AG04450 (cell line): ENCODE data around the gene APH1A. TPM values are rescaled to one million over a fixed set of nuclear protein-coding genes. Genes with fewer than 3 reads are reported as not detected.

ENCODE experiments used
- CTCF ChIA-PET: fragments of 300-600, 350-600 bp; formaldehyde crosslinking; extraction: SDS; loops from one replicate; lab custom pipeline; 2022; ENCODE audit warnings: antibody characterized with exemption, inconsistent platforms; lab: Charles Lee
- POLR2A ChIA-PET: fragments of 350-600 bp; formaldehyde crosslinking; extraction: SDS; loops from one replicate; lab custom pipeline; 2021; ENCODE audit warnings: antibody characterized with exemption, inconsistent platforms; lab: Yijun Ruan, JAX
- DNase-seq: peaks from one replicate; pipeline ENCODE4 v3.0.0-alpha.2; 2011; ENCODE audit warnings: low read depth, low spot score
- H3K27ac ChIP-seq: one replicate; pipeline ENCODE4 v1.5.1; 2012; ENCODE audit warnings: low read depth, low read length, control low read depth
- H3K27me3 ChIP-seq: one replicate; pipeline ENCODE4 v1.6.0; 2012; ENCODE audit warnings: low read length; ENCODE audit not compliant: control insufficient read depth, insufficient read depth
- H3K4me3 ChIP-seq: 2 replicates; pipeline ENCODE4 v1.5.1; 2011; ENCODE audit warnings: mild to moderate bottlenecking, low read depth, low read length, control low read depth
- H3K9me3 ChIP-seq: 2 replicates; pipeline ENCODE4 v1.5.1; 2012; ENCODE audit warnings: low read length; ENCODE audit not compliant: control insufficient read depth, insufficient read depth
- CTCF ChIP-seq: IDR thresholded peaks from 2 replicates; pipeline ENCODE4 v1.5.1; 2011; ENCODE audit warnings: low read depth, low read length, control low read depth, inconsistent platforms
- polyA plus RNA-seq: library from polyadenylated mRNA; depleted of rRNA; stranded (reverse); fragments of >200 nt; gene quantifications from 2 replicates; pipeline ENCODE4 v1.2.3, GENCODE V29; 2011

APH1A gene
- polyA plus RNA-seq, 1 experiment, result 121 TPM

GRCh38 chr1:150257624-150258585, 10.9 kb downstream of the APH1A start, which contains the start of gene CA14:
Gene CA14 (plus strand): TSS chr1:150257774. CDS start chr1:150258129, 355 bp downstream.
- CTCF ChIA-PET, result interaction anchor here (0.8 to 7.7 kb wide), 3 partner anchors 13 to 71 kb away, joined by 3 to 165 read pairs (median 118); partner anchors contain the start of genes APH1A and C1orf54
- Histone ChIP-seq H3K27me3 (peaks cover 5% of the 10 kb centered on the region), H3K4me3 (no peak within 1 kb of the TSS), H3K27ac (no peak within 1 kb of the TSS), H3K9me3 (no peaks in the 10 kb centered on the region)
- DNase-seq, result no peak
- POLR2A ChIA-PET, result interaction anchor here (0.5 to 1.1 kb wide), 2 partner anchors 14 to 22 kb away, joined by 3 to 4 read pairs; partner anchors contain the start of gene C1orf54
- TF ChIP-seq CTCF, result no peak

- no peak overlapping the region for H3K27ac ChIP-seq
- ChIA-PET POLR2A (interaction anchor here (0.6 to 1.4 kb wide), 3 partner anchors 12 to 25 kb away, joined by 3 to 6 read pairs (median 4); partner anchors contain the start of genes APH1A and C1orf54), CTCF (interaction anchor here (0.5 to 7.7 kb wide), 27 partner anchors 9 to 304 kb away, joined by 3 to 165 read pairs (median 5); partner anchors contain the start of genes APH1A, C1orf54, CIART and PRPF3)
- peaks cover 5% of the 10 kb centered on the region for H3K27me3 ChIP-seq
- no peak for TF ChIP-seq CTCF
- no peak for DNase-seq
- H3K4me3 ChIP-seq, result no peak overlapping the region
- H3K9me3 ChIP-seq, result no peaks in the 10 kb centered on the region
Observed at GRCh38 chr1:150256554-150257341, 12.1 kb downstream of the APH1A start.

- no peak for TF ChIP-seq CTCF
- ChIA-PET POLR2A (interaction anchor here (0.6 to 1.4 kb wide), 3 partner anchors 13 to 373 kb away, joined by 3 to 6 read pairs (median 4); partner anchors contain the start of genes APH1A and ENSA), CTCF (interaction anchor here (0.5 to 7.7 kb wide), 29 partner anchors 9 to 305 kb away, joined by 3 to 165 read pairs (median 5); partner anchors contain the start of genes APH1A, C1orf54, CIART and PRPF3)
- Histone ChIP-seq H3K4me3 (no peak overlapping the region), H3K27me3 (peaks cover 5% of the 10 kb centered on the region), H3K9me3 (no peaks in the 10 kb centered on the region), H3K27ac (no peak overlapping the region)
- no peak for DNase-seq
Observed at GRCh38 chr1:150256198-150256553, 12.6 kb downstream of the APH1A start.

- DNase-seq, result no peak
- ChIA-PET CTCF (interaction anchor here (0.6 to 1.8 kb wide), 4 partner anchors 19 to 361 kb away, joined by 3 to 5 read pairs (median 4); partner anchors contain the start of gene APH1A), POLR2A (interaction anchor here (0.8 kb wide), 1 partner anchor 19 kb away, joined by 3 read pairs; the partner anchor contains the start of gene APH1A)
- Histone ChIP-seq H3K4me3 (no peak overlapping the region), H3K27ac (no peak overlapping the region), H3K27me3 (no peaks in the 10 kb centered on the region), H3K9me3 (no peaks in the 10 kb centered on the region)
- TF ChIP-seq CTCF, result no peak
Observed at GRCh38 chr1:150249936-150250335, 18.9 kb downstream of the APH1A start.
